K562 (cell line): ENCODE results near the gene GPR35. TPM values are rescaled to one million over a fixed set of nuclear protein-coding genes. Genes with fewer than 3 reads are reported as not detected.

ENCODE experiments used
- ATAC-seq: fragments of 200-7000 bp; cut with Tn5 transposase; 3 replicates; pipeline ENCODE4 v1.9.1; 2020; ENCODE audit warnings: moderate library complexity
- BruUV-seq: library from RNA; stranded (reverse); fragments of 400-500 nt; replicated peaks from 2 replicates; lab custom pipeline; 2021; lab: Mats Ljungman, UMichigan
- CTCF ChIA-PET: fragments of 300-600 bp; formaldehyde crosslinking; extraction: SDS; loops from one replicate; lab custom pipeline; 2021; ENCODE audit warnings: low intra/inter-chr PET ratio; lab: Yijun Ruan, JAX
- POLR2A ChIA-PET: fragments of 300-600, 350-650 bp; sonication (Branson Sonifier 250); formaldehyde crosslinking; extraction: SDS; loops from one replicate; lab custom pipeline; 2021; ENCODE audit warnings: antibody characterized with exemption, inconsistent platforms; lab: Yijun Ruan, JAX
- DNase-seq, 4 experiments: peaks; one replicate each; pipeline versions ENCODE4 v3.0.0 to v3.0.0-alpha.2; 2011 to 2018; ENCODE audit warnings: low spot score in 3 of 4, mixed read lengths in 3 of 4; ENCODE audit errors: extremely low read depth in 1 of 4
- FAIRE-seq: peaks from 2 replicates; lab custom pipeline; 2011; peaks lifted over from hg19 to GRCh38; lab: Jason Lieb, UNC
- H2AFZ ChIP-seq: 2 replicates; pipeline ENCODE4 v1.6.0; 2011; ENCODE audit warnings: low read depth, low read length, control low read depth, inconsistent platforms
- H3K27ac ChIP-seq: fragments of 200-600 bp; 3 replicates; pipeline ENCODE4 v1.8.0; 2011; ENCODE audit warnings: low read depth, mild to moderate bottlenecking, control low read depth, inconsistent platforms, low read length, moderate library complexity, mixed read lengths; ENCODE audit errors: extremely low read depth
- H3K27me3 ChIP-seq, 2 experiments: fragments of 300-600 bp in 1 of 2; 2 replicates in 1 of 2; 3 replicates in 1 of 2; pipeline versions ENCODE4 v1.6.0 to v1.8.0; 2011; ENCODE audit warnings: inconsistent platforms in 2 of 2, low read length in 2 of 2, mild to moderate bottlenecking in 1 of 2, mixed read lengths in 1 of 2, moderate library complexity in 1 of 2; ENCODE audit not compliant: control insufficient read depth in 2 of 2, insufficient read depth in 2 of 2
- H3K36me3 ChIP-seq: fragments of 300-600 bp; 3 replicates; pipeline ENCODE4 v1.8.0; 2011; ENCODE audit warnings: mild to moderate bottlenecking, low read length, inconsistent platforms; ENCODE audit not compliant: control insufficient read depth, insufficient read depth
- H3K4me1 ChIP-seq, 2 experiments: fragments of 200-600 bp in 1 of 2; replicated peaks in 1 of 2; 2 replicates in 1 of 2; 3 replicates in 1 of 2; pipeline versions ENCODE4 v1.5.1 to v1.8.0; 2011; ENCODE audit warnings: inconsistent platforms in 2 of 2, low read length in 2 of 2, mild to moderate bottlenecking in 1 of 2, mixed read lengths in 1 of 2, moderate library complexity in 1 of 2; ENCODE audit not compliant: control insufficient read depth in 2 of 2, insufficient read depth in 2 of 2
- H3K4me2 ChIP-seq: 2 replicates; pipeline ENCODE4 v1.6.1; 2011; ENCODE audit warnings: low read length, control low read depth, inconsistent platforms, mixed read lengths; ENCODE audit not compliant: insufficient read depth
- H3K4me3 ChIP-seq: fragments of 200-600 bp; sonication (generic), shearing (Covaris generic); 2 replicates; pipeline ENCODE4 v1.5.1; 2016; ENCODE audit warnings: control low read depth, inconsistent platforms
- H3K79me2 ChIP-seq: fragments of 200-600 bp; 3 replicates; pipeline ENCODE4 v1.8.0; 2011; ENCODE audit warnings: low read length, inconsistent platforms; ENCODE audit not compliant: control insufficient read depth, insufficient read depth
- H3K9ac ChIP-seq, 2 experiments: 2 replicates each; pipeline versions ENCODE4 v1.6.0 to v1.6.1; 2011; ENCODE audit warnings: low read depth in 2 of 2, low read length in 2 of 2, control low read depth in 1 of 2, inconsistent platforms in 1 of 2, mild to moderate bottlenecking in 1 of 2, mixed read lengths in 1 of 2; ENCODE audit not compliant: insufficient read depth in 1 of 2
- H3K9me1 ChIP-seq: one replicate; pipeline ENCODE4 v1.6.0; 2011; ENCODE audit warnings: inconsistent platforms, mild to moderate bottlenecking, low read length, moderate library complexity; ENCODE audit not compliant: control insufficient read depth, insufficient read depth
- H3K9me3 ChIP-seq: replicated peaks from 2 replicates; pipeline ENCODE4 v1.5.1; 2011; ENCODE audit warnings: low read depth, low read length, inconsistent platforms; ENCODE audit not compliant: control insufficient read depth, insufficient read depth
- H4K20me1 ChIP-seq: replicated peaks from 2 replicates; pipeline ENCODE4 v1.6.1; 2011; ENCODE audit warnings: low read length, inconsistent platforms, mixed read lengths; ENCODE audit not compliant: control insufficient read depth, insufficient read depth
- CHD7 ChIP-seq: fragments of 200-600 bp; sonication (generic); IDR thresholded peaks from one replicate; pipeline ENCODE4 v1.6.1; 2012; ENCODE audit warnings: mild to moderate bottlenecking, low read depth, low read length, inconsistent platforms
- GMEB1 ChIP-seq: fragments of 250-450 bp; sonication (Bioruptor Pico); IDR thresholded peaks from 2 replicates; pipeline ENCODE4 v1.4.0; 2020; ENCODE audit warnings: mild to moderate bottlenecking
- SMARCB1 ChIP-seq: IDR thresholded peaks from 2 replicates; pipeline ENCODE4 v1.6.1; 2011; ENCODE audit warnings: improper control_type of control experiment, low read depth; ENCODE audit not compliant: insufficient read length
- SOX6 ChIP-seq: fragments of 450-650 bp; IDR thresholded peaks from 2 replicates; pipeline ENCODE4 v1.6.1; 2014; ENCODE audit warnings: mild to moderate bottlenecking
- SRSF9 ChIP-seq: fragments of 200-400 bp; formaldehyde crosslinking; IDR thresholded peaks from 2 replicates; pipeline ENCODE4 v1.6.1; 2017; ENCODE audit warnings: low read depth, low read length, borderline replicate concordance
- ZNF124 ChIP-seq: sonication (generic); formaldehyde crosslinking; IDR thresholded peaks from 2 replicates; pipeline ENCODE4 v1.8.1; 2022; ENCODE audit warnings: missing genetic modification reagents
- WGBS: fragments of 100-300 bp; shearing (Covaris generic); methylation state at CpG from one replicate; pipeline ENCODE4 v1.1.6; 2016; ENCODE audit warnings: low coverage, mixed read lengths; ENCODE audit not compliant: insufficient coverage; ENCODE audit errors: missing lambda C conversion rate; 5-methylcytosine and 5-hydroxymethylcytosine counted together
- in situ Hi-C: fragments of 300-500 bp; cut with MboI; formaldehyde crosslinking; loops from 4 replicates; pipeline ENCODE4 v1.15.0; 2018; ENCODE audit warnings: inconsistent platforms, mixed read lengths
- intact Hi-C: fragments of 100-400 bp; cut with micrococcal nuclease; formaldehyde crosslinking; loops from 2 replicates; pipeline ENCODE4 v1.14.2; 2022
- polyA plus RNA-seq, 8 experiments: library from polyadenylated mRNA; depleted of rRNA in 4 of 8; stranded (reverse) in 5 of 8; unstranded in 3 of 8; fragments of >200 nt; fragmentation: Nextera tagmentation in 2 of 8; fragmentation: Illumina TruSeq in 1 of 8; extraction: Ambion mirVana in 2 of 8; extraction: Trizol in 1 of 8; gene quantifications; 2 replicates each; pipeline versions ENCODE4 v1.2.1 to v1.2.3, GENCODE V29; 2011 to 2014; ENCODE audit warnings: inconsistent platforms in 1 of 8, missing spikeins in 1 of 8
- total RNA-seq, 7 experiments: library from RNA; depleted of rRNA in 6 of 7; stranded (reverse); fragments of >200 nt in 6 of 7; fragmentation: Illumina TruSeq in 2 of 7; extraction: Trizol in 2 of 7; gene quantifications; 2 replicates each; pipeline versions ENCODE4 v1.2.1 to v1.2.3, GENCODE V29; 2011 to 2021; ENCODE audit warnings: low replicate concordance in 1 of 7

The GPR35 gene
- total and polyA plus RNA-seq, 9 of the 15 experiments (the other 6 are each of a cell fraction or from before 2014, with no cell fraction given) = 0.04 to 0.50 (median 0.29) TPM; not detected in 3

GRCh38 chr2:240601061-240601830 lies 24.0 kb upstream of the GPR35 start:
- intact Hi-C loops (no loop called here), in situ Hi-C loops (no loop called here)
- ChIA-PET POLR2A (no interaction called here), CTCF (no interaction called here)
- Histone ChIP-seq H3K36me3 (peaks cover under 1% of the 10 kb centered on the region; the same call in 1 of the 3 replicates), H3K4me2 (no peak overlapping the region), H3K9me3 (no peaks in the 10 kb centered on the region), H3K4me1 (peaks cover 4 to 32% of the 10 kb centered on the region in 2 experiments; a peak in 3 of 5 replicates), H3K79me2 (no peaks in the 10 kb centered on the region), H3K27ac (no peak overlapping the region), H3K9ac (no peak overlapping the region), H3K9me1 (no peaks in the 10 kb centered on the region), H2AFZ (no peak overlapping the region), H3K27me3 (no peaks in the 10 kb centered on the region), H4K20me1 (no peaks in the 10 kb centered on the region), H3K4me3 (no peak overlapping the region)
- ATAC-seq (no peak), FAIRE-seq (no peak), DNase-seq (no peak)
- BruUV-seq = no TSS peak
- WGBS = 76% methylated on average over 10 of the region's 20 CpGs
- no peak for TF ChIP-seq GMEB1 (CRISPR knock-in tag)
- TF ChIP-seq CHD7 = no peak
- no peak for TF ChIP-seq ZNF124 (CRISPR knock-in tag)
- TF ChIP-seq SRSF9 = no peak
- no peak for TF ChIP-seq SMARCB1
- no peak for TF ChIP-seq SOX6
